WI38 (cell line): ENCODE data around the gene VMP1.
"Not testable (repeated sequence)": the region's sequence is repeated elsewhere in the genome, so short reads cannot be mapped to it uniquely, and the experiment has no call there.

ENCODE experiments used
- H3K4me3 ChIP-seq: 2 replicates; pipeline ENCODE4 v1.5.1; 2011; ENCODE audit warnings: low read depth, mild to moderate bottlenecking, control low read depth, low read length
- TF ChIP-seq, protein P1 (sequence below): IDR thresholded peaks from 2 replicates; pipeline ENCODE4 v1.5.1; 2012; ENCODE audit warnings: low read depth, mild to moderate bottlenecking, control low read depth, low read length

VMP1 gene

DNA sequence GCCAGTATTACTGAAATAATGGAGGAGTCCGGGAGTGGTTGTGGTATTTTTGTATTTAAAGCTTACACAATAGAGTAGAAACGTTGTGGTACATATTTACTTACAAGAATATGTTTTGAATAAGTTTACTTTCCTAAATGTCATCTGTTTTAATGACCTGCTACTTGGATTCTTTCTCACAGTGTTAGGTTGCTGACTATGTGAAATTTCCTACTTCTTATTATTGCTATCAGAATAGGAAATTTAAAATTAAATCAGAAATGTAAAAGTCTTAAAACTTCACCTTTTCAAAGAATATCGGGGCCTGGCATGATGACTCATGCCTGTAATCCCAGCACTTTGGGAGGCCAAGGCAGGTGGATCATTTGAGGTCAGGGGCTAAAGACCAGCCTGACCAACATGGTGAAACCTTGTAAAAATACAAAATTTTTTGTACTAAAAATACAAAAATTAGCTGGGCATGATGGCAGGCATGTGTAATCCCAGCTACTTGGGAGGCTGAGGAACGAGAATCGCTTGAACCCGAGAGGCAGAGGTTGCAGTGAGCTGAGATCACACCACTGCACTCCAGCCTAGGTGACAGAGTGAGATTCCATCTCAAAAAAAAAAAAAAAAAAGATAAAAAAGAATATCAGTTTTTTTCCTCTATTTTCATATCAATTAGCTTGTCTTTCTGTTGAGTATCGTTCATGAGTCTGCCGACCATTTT, 77.8 kb downstream of the VMP1 start:
- H3K4me3 ChIP-seq, result no peak overlapping the region
- TF ChIP-seq, protein P1, sequence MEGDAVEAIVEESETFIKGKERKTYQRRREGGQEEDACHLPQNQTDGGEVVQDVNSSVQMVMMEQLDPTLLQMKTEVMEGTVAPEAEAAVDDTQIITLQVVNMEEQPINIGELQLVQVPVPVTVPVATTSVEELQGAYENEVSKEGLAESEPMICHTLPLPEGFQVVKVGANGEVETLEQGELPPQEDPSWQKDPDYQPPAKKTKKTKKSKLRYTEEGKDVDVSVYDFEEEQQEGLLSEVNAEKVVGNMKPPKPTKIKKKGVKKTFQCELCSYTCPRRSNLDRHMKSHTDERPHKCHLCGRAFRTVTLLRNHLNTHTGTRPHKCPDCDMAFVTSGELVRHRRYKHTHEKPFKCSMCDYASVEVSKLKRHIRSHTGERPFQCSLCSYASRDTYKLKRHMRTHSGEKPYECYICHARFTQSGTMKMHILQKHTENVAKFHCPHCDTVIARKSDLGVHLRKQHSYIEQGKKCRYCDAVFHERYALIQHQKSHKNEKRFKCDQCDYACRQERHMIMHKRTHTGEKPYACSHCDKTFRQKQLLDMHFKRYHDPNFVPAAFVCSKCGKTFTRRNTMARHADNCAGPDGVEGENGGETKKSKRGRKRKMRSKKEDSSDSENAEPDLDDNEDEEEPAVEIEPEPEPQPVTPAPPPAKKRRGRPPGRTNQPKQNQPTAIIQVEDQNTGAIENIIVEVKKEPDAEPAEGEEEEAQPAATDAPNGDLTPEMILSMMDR, result no peak

DNA sequence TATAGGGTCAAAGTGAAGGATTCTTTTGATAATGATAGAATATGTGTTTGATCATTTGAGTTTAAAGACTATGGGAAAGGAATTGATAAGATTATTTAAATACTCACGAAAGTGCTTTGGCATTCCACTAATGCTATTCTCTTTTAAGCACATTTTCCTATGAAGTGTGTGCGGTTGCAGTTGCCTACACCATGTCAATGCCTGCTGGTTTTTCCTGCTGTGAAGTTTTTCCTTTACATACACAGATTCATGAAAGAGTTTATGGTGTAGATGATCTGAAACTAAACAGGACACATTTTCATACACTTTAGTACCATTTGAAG, 78.7 kb downstream of the VMP1 start:
- peak overlapping the region; percentile 28 for H3K4me3 ChIP-seq
- TF ChIP-seq, protein P1, result no peak

DNA sequence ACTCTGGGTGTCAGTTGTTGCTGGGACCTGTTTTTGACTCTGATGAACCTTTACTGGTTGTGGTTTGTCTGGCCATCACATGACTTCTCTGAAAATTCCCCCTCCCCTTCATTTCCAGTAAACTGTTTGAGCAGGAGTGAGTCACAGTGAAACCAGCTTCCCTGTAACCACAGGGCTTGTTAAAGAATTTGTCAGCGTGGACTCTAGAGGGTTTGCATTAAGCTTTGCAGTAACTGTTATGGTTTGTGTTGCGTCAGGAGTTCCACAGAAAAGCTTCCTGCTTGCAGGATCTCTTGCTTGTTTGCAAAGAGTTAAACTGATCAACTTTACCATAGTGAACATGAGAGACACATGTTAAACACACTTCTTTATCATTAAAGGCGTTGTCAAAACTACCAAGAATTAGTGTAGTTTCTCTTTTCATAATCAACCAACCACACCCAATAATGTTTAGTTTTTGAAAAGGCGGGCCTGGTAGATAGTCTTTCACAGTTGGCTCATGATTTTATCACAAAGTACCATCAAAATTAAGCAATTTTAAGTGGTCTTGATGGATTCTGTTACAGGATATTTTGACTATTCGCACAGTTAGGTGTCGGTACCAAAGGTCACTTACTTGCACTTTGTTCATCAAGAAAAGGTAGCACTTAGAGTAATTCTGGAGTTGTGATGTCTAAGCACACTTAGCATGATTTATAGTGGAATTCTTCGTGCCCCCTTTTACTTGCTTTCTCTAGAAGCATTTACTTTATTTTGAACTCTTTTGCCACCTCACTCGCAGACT, 79.3 kb downstream of the VMP1 start:
- peak overlapping the region; percentile 38 for H3K4me3 ChIP-seq
- TF ChIP-seq, protein P1, result no peak

DNA sequence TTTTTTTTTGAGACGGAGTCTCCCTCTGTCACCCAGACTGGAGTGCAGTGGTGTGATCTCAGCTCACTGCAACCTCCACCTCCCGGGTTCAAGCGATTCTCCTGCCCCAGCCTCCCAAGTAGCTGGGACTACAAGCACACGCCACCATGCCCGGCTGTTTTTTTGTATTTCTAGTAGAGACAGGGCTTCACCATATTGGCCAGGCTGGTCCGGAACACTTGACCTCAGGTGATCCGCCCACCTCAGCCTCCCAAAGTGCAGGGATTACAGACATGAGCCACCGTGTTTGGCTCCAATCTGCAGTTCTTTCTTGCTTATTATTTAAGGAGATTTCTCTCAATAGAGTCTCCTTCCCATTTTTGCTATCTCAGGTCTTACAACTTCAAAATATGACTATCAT, 82.4 kb downstream of the VMP1 start:
- not testable (repeated sequence) for H3K4me3 ChIP-seq

DNA sequence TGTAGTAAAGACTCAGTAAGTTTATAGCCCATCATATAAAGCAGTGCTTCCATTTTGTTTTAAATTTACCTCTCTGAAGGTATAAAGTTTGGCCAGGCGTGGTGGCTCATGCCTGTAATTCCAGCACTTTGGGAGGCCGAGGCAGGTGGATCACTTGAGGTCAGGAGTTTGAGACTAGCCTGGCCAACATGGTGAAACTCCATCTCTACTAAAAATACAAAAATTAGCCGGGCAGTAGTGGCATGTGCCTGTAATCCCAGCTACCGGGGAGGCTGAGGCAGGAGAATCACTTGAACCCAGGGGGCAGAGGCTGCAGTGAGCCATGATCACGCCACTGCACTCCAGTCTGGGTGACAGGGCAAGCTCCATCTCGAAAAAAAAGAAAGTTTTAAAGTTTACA, 83.0 kb downstream of the VMP1 start:
- not testable (repeated sequence) for H3K4me3 ChIP-seq

DNA sequence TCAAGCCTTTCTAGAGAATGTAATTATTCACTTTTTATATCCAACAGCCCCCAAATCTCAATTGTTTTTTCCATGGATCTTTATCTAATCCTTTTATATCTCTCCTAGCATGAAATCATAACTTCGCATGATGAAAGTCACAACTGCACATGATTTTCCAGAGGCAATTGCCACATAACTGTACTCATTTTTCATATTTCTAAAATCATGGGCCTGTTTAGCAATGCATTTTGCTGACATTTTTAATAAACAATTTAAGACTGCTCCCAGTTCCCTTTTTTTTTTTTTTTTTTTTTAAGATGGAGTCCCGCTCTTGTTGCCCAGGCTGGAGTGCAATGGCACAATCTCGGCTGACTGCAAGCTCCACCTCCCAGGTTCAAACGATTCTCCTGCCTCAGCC, 83.5 kb downstream of the VMP1 start:
- TF ChIP-seq, protein P1, result no peak
- H3K4me3 ChIP-seq, result no peak overlapping the region

DNA sequence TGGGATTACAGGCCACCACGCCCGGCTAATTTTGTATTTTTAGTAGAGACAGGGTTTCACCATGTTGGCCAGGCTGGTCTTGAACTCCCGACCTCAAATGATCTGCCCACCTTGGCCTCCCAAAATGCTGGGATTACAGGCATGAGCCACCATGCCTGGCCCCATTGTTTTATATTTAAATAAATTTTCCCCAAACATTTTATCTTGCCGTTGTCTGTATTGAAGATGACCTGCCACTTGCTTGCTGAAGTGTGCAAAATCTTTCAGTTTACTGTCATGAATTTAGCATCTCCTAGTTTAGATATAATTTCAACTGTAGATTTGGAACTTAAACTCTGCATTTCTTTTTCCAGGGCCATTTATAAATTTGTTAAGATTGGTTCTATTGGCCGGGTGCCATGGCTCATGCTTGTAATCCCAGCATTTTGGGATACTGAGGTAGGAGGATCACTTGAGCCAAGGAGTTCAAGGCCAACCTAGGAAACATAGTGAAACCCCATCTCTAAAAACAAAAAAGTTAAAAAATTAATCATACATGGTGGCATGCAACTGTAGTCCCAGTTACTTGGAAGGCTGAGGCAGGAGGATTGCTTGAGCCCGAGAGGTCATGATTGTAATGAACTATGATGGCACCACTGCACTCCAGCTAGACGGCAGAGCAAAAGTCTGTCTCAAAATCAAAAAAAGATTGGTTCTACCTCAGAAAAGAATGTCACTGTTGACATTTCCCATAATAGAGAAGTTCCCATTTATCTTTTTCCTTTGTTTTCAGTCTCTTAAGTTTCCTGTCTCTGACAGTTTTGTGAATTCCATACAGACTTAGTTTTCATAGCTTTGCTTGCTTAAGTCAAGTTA, 84.4 kb downstream of the VMP1 start:
- TF ChIP-seq, protein P1, result no peak
- no peak overlapping the region for H3K4me3 ChIP-seq

DNA sequence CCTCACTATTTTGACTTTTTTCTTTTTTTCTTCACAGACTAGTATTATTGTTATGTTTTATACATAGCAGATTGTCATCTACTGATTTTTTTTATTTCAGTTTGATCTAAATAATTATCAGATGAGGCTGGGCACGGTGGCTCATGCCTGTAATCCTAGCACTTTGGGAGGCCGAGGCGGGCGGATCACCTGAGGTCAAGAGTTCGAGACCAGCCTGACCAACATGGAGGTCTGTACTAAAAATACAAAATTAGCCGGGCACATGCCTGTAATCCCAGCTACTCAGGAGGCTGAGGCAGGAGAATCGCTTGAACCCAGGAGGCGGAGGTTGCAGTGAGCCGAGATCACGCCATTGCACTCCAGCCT, 85.0 kb downstream of the VMP1 start:
- H3K4me3 ChIP-seq, result not testable (repeated sequence)
